Esophagus squamous epithelium (tissue), 4 donors: Measurements from ENCODE around the gene SPZ1.

Experiments used
- POLR2A ChIP-seq, 4 donors: fragments of 450-650 bp; IDR thresholded peaks; one replicate each; pipeline ENCODE4 v1.6.1; 2017; ENCODE audit warnings: antibody characterized with exemption in 4 of 4, mild to moderate bottlenecking in 4 of 4, moderate library complexity in 3 of 4
- TF ChIP-seq, protein P1 (sequence below), 6 experiments: fragments of 450-650 bp in 4 of 6; fragments of 200-600 bp in 2 of 6; sonication (generic) in 2 of 6; IDR thresholded peaks; one replicate each; pipeline ENCODE4 v1.5.1; 2016 to 2019; ENCODE audit warnings: antibody characterized with exemption in 6 of 6, mild to moderate bottlenecking in 4 of 6, moderate library complexity in 4 of 6

GRCh38 chr5:80299601-80300000 lies 20.2 kb upstream of the SPZ1 start:
- TF ChIP-seq, protein P1, sequence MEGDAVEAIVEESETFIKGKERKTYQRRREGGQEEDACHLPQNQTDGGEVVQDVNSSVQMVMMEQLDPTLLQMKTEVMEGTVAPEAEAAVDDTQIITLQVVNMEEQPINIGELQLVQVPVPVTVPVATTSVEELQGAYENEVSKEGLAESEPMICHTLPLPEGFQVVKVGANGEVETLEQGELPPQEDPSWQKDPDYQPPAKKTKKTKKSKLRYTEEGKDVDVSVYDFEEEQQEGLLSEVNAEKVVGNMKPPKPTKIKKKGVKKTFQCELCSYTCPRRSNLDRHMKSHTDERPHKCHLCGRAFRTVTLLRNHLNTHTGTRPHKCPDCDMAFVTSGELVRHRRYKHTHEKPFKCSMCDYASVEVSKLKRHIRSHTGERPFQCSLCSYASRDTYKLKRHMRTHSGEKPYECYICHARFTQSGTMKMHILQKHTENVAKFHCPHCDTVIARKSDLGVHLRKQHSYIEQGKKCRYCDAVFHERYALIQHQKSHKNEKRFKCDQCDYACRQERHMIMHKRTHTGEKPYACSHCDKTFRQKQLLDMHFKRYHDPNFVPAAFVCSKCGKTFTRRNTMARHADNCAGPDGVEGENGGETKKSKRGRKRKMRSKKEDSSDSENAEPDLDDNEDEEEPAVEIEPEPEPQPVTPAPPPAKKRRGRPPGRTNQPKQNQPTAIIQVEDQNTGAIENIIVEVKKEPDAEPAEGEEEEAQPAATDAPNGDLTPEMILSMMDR (IDR thresholded peaks at IDR 0.05) = no peak
- no peak for TF ChIP-seq POLR2A (IDR thresholded peaks at IDR 0.05)
